ENCODE measurements around the gene DRC7.

DNA sequence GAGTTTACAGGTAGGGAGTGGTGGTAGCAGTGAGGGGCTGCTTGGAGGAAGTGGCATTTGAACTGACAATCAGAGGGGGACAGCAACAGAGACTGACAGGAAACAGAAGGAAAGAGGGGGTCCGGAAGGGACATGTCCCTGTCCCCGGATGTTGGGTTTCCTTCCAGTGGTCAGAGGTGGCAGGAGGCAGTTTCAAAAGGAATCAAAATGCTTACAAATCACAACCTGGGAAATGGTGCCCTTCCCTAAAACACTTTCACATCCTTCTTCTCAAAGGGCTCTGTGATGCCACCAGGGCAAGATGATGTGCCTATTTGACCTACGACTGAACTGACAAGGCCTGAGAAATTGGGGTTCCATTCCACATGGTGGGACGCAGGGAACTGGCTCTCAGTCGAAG lies 46.5 kb upstream of the DRC7 start:
- TF ChIP-seq, protein P1, sequence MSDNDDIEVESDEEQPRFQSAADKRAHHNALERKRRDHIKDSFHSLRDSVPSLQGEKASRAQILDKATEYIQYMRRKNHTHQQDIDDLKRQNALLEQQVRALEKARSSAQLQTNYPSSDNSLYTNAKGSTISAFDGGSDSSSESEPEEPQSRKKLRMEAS (IDR thresholded peaks at IDR 0.05) = no peak
- TF ChIP-seq, protein P2, sequence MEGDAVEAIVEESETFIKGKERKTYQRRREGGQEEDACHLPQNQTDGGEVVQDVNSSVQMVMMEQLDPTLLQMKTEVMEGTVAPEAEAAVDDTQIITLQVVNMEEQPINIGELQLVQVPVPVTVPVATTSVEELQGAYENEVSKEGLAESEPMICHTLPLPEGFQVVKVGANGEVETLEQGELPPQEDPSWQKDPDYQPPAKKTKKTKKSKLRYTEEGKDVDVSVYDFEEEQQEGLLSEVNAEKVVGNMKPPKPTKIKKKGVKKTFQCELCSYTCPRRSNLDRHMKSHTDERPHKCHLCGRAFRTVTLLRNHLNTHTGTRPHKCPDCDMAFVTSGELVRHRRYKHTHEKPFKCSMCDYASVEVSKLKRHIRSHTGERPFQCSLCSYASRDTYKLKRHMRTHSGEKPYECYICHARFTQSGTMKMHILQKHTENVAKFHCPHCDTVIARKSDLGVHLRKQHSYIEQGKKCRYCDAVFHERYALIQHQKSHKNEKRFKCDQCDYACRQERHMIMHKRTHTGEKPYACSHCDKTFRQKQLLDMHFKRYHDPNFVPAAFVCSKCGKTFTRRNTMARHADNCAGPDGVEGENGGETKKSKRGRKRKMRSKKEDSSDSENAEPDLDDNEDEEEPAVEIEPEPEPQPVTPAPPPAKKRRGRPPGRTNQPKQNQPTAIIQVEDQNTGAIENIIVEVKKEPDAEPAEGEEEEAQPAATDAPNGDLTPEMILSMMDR (IDR thresholded peaks at IDR 0.05; ENCODE audit: low read depth, low read length, missing input control) = no peak
- no peak for TF ChIP-seq RXRA (IDR thresholded peaks at IDR 0.05)
- no peak for TF ChIP-seq SP1 (IDR thresholded peaks at IDR 0.05)
- TF ChIP-seq JUND (IDR thresholded peaks at IDR 0.05) = no peak
- TF ChIP-seq, protein P3, sequence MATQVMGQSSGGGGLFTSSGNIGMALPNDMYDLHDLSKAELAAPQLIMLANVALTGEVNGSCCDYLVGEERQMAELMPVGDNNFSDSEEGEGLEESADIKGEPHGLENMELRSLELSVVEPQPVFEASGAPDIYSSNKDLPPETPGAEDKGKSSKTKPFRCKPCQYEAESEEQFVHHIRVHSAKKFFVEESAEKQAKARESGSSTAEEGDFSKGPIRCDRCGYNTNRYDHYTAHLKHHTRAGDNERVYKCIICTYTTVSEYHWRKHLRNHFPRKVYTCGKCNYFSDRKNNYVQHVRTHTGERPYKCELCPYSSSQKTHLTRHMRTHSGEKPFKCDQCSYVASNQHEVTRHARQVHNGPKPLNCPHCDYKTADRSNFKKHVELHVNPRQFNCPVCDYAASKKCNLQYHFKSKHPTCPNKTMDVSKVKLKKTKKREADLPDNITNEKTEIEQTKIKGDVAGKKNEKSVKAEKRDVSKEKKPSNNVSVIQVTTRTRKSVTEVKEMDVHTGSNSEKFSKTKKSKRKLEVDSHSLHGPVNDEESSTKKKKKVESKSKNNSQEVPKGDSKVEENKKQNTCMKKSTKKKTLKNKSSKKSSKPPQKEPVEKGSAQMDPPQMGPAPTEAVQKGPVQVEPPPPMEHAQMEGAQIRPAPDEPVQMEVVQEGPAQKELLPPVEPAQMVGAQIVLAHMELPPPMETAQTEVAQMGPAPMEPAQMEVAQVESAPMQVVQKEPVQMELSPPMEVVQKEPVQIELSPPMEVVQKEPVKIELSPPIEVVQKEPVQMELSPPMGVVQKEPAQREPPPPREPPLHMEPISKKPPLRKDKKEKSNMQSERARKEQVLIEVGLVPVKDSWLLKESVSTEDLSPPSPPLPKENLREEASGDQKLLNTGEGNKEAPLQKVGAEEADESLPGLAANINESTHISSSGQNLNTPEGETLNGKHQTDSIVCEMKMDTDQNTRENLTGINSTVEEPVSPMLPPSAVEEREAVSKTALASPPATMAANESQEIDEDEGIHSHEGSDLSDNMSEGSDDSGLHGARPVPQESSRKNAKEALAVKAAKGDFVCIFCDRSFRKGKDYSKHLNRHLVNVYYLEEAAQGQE (IDR thresholded peaks at IDR 0.05) = no peak
- no peak for TF ChIP-seq EGR1 (IDR thresholded peaks at IDR 0.05; ENCODE audit: low read depth in 2 of 2)
- no peak for TF ChIP-seq YY1 (IDR thresholded peaks at IDR 0.05)
- no peak for TF ChIP-seq RAD21 (IDR thresholded peaks at IDR 0.05)
